Dermis blood vessel endothelial cell (primary cell): ENCODE results near the gene CHD9. TPM values are rescaled to one million over a fixed set of nuclear protein-coding genes. Genes with fewer than 3 reads are reported as not detected.
"Not testable (repeated sequence)": the region's sequence is repeated elsewhere in the genome, so short reads cannot be mapped to it uniquely, and the experiment has no call there.

Experiments used
- DNase-seq: peaks from one replicate; pipeline ENCODE4 v3.0.0; 2010
- total RNA-seq: library from RNA; depleted of rRNA; stranded (reverse); fragments of >200 nt; gene quantifications from 2 replicates; pipeline ENCODE4 v1.2.3, GENCODE V29; 2014

Gene CHD9
- total RNA-seq, 1 donor from 2014 or later = 95.0 TPM

GRCh38 chr16:53075461-53075860, 20.7 kb downstream of the CHD9 start:
- DNase-seq = not testable (repeated sequence)

- DNase-seq = no peak
Measured at GRCh38 chr16:53078247-53078646, 23.5 kb downstream of the CHD9 start.

- no peak for DNase-seq
Measured at GRCh38 chr16:53078765-53079485, 24.1 kb downstream of the CHD9 start.

- DNase-seq = peak; percentile 62
Measured at GRCh38 chr16:53080345-53081031, 25.7 kb downstream of the CHD9 start.

- no peak for DNase-seq
Measured at GRCh38 chr16:53081032-53081424, 26.2 kb downstream of the CHD9 start.

- DNase-seq = no peak
Measured at GRCh38 chr16:53081686-53082407, 27.1 kb downstream of the CHD9 start.

GRCh38 chr16:53082509-53082908, 27.7 kb downstream of the CHD9 start:
- no peak for DNase-seq

- DNase-seq = no peak
Measured at GRCh38 chr16:53083119-53083518, 28.3 kb downstream of the CHD9 start.

- DNase-seq = no peak
Measured at GRCh38 chr16:53084141-53084541, 29.4 kb downstream of the CHD9 start.

- no peak for DNase-seq
Measured at GRCh38 chr16:53084746-53085334, 30.0 kb downstream of the CHD9 start.

- DNase-seq = no peak
Measured at GRCh38 chr16:53085369-53085843, 30.6 kb downstream of the CHD9 start.

GRCh38 chr16:53085931-53086421, 31.2 kb downstream of the CHD9 start:
- DNase-seq = peak; percentile 44

- no peak for DNase-seq
Measured at GRCh38 chr16:53087101-53087500, 32.3 kb downstream of the CHD9 start.

GRCh38 chr16:53089434-53090285, 34.9 kb downstream of the CHD9 start:
- DNase-seq = peak; percentile 83

- no peak for DNase-seq
Measured at GRCh38 chr16:53090286-53090590, 35.4 kb downstream of the CHD9 start.

GRCh38 chr16:53090591-53091411, 36.0 kb downstream of the CHD9 start:
- peak; percentile 98 for DNase-seq

- DNase-seq = peak; percentile 79
Measured at GRCh38 chr16:53091466-53092211, 36.8 kb downstream of the CHD9 start.

- DNase-seq = no peak
Measured at GRCh38 chr16:53092284-53092683, 37.5 kb downstream of the CHD9 start.

GRCh38 chr16:53093162-53093744, 38.5 kb downstream of the CHD9 start:
- DNase-seq = no peak
